HepG2 (cell line): ENCODE data around the gene DEPDC5. TPM values are rescaled to one million over a fixed set of nuclear protein-coding genes. Genes with fewer than 3 reads are reported as not detected.

Source experiments
- ATAC-seq: fragments of 200-7000 bp; cut with Tn5 transposase; 3 replicates; pipeline ENCODE4 v1.9.1; 2020; ENCODE audit warnings: mild to moderate bottlenecking, moderate library complexity
- BruUV-seq: library from RNA; stranded (reverse); fragments of 400-500 nt; replicated peaks from 2 replicates; lab custom pipeline; 2021; lab: Mats Ljungman, UMichigan
- CTCF ChIA-PET: fragments of 300-600 bp; formaldehyde crosslinking; extraction: SDS; loops from one replicate; lab custom pipeline; 2021; ENCODE audit warnings: low total read pairs, inconsistent platforms, low intra/inter-chr PET ratio; lab: Yijun Ruan, JAX
- POLR2A ChIA-PET: fragments of 350-600 bp; sonication (Branson Sonifier 250); formaldehyde crosslinking; loops from one replicate; lab custom pipeline; 2020; ENCODE audit warnings: antibody characterized with exemption, inconsistent platforms; lab: Yijun Ruan, JAX
- DNase-seq: peaks from one replicate; pipeline ENCODE4 v3.0.0-alpha.2; 2015; ENCODE audit warnings: low spot score
- FAIRE-seq: peaks from 3 replicates; lab custom pipeline; 2011; peaks lifted over from hg19 to GRCh38; lab: Jason Lieb, UNC
- H2AFZ ChIP-seq: one replicate; pipeline ENCODE4 v1.6.1; 2011; ENCODE audit warnings: low read length, inconsistent platforms
- H3K27ac ChIP-seq: fragments of 300-600 bp; 3 replicates; pipeline ENCODE4 v1.8.0; 2011; ENCODE audit warnings: mixed run types, mild to moderate bottlenecking, mixed read lengths, low read length, inconsistent platforms; ENCODE audit not compliant: insufficient read depth; ENCODE audit errors: extremely low read length
- H3K27me3 ChIP-seq, 2 experiments: fragments of 200-600 bp in 1 of 2; 2 replicates in 1 of 2; 3 replicates in 1 of 2; pipeline versions ENCODE4 v1.6.0 to v1.8.0; 2011; ENCODE audit warnings: low read length in 2 of 2, mild to moderate bottlenecking in 2 of 2, moderate library complexity in 2 of 2, inconsistent platforms in 1 of 2; ENCODE audit not compliant: insufficient read depth in 2 of 2, control insufficient read depth in 1 of 2
- H3K36me3 ChIP-seq, 2 experiments: fragments of 200-600 bp in 1 of 2; replicated peaks in 1 of 2; 2 replicates in 1 of 2; 3 replicates in 1 of 2; pipeline versions ENCODE4 v1.5.1 to v1.8.0; 2011; ENCODE audit warnings: low read length in 2 of 2, inconsistent platforms in 1 of 2; ENCODE audit not compliant: insufficient read depth in 2 of 2, control insufficient read depth in 1 of 2
- H3K4me1 ChIP-seq: 2 replicates; pipeline ENCODE4 v1.5.1; 2012; ENCODE audit warnings: low read length, inconsistent platforms; ENCODE audit not compliant: insufficient read depth
- H3K4me2 ChIP-seq: 2 replicates; pipeline ENCODE4 v1.6.0; 2011; ENCODE audit warnings: low read depth, low read length, inconsistent platforms
- H3K4me3 ChIP-seq, 3 experiments: fragments of 200-600 bp in 1 of 3; sonication (generic), shearing (Covaris generic) in 1 of 3; replicated peaks in 1 of 3; 2 replicates each; pipeline ENCODE4 v1.5.1; 2011 to 2016; ENCODE audit warnings: low read length in 3 of 3, inconsistent platforms in 2 of 3, low read depth in 2 of 3, mild to moderate bottlenecking in 2 of 3, control low read depth in 1 of 3, mixed read lengths in 1 of 3; ENCODE audit not compliant: insufficient read depth in 1 of 3
- H3K79me2 ChIP-seq: one replicate; pipeline ENCODE4 v1.6.1; 2011; ENCODE audit warnings: low read length, inconsistent platforms; ENCODE audit not compliant: insufficient read depth
- H3K9ac ChIP-seq: 2 replicates; pipeline ENCODE4 v1.6.0; 2011; ENCODE audit warnings: mild to moderate bottlenecking, low read depth, low read length, inconsistent platforms; ENCODE audit not compliant: insufficient read depth
- H3K9me3 ChIP-seq: 2 replicates; pipeline ENCODE4 v1.5.1; 2012; ENCODE audit warnings: mild to moderate bottlenecking, low read length
- H4K20me1 ChIP-seq: 2 replicates; pipeline ENCODE4 v1.6.0; 2011; ENCODE audit warnings: inconsistent platforms, mild to moderate bottlenecking, low read length, moderate library complexity; ENCODE audit not compliant: insufficient read depth
- EEA1 ChIP-seq: sonication (generic); formaldehyde crosslinking; IDR thresholded peaks from 2 replicates; pipeline ENCODE4 v1.5.1; 2020; ENCODE audit warnings: mild to moderate bottlenecking, missing genetic modification reagents, borderline replicate concordance
- KDM5A ChIP-seq: fragments of 200-600 bp; sonication (generic); IDR thresholded peaks from 2 replicates; pipeline ENCODE4 v1.7.0; 2018; ENCODE audit warnings: antibody characterized with exemption, mild to moderate bottlenecking, low read length, borderline replicate concordance
- KLF13 ChIP-seq: sonication (generic); formaldehyde crosslinking; IDR thresholded peaks from 2 replicates; pipeline ENCODE4 v1.4.0; 2020; ENCODE audit warnings: mild to moderate bottlenecking, missing genetic modification reagents
- NR2C2 ChIP-seq: sonication (generic); formaldehyde crosslinking; IDR thresholded peaks from 2 replicates; pipeline ENCODE4 v1.4.0; 2020; ENCODE audit warnings: missing genetic modification reagents, mild to moderate bottlenecking, moderate library complexity, borderline replicate concordance
- SMC3 ChIP-seq: IDR thresholded peaks from 2 replicates; pipeline ENCODE4 v1.6.1; 2011; ENCODE audit warnings: low read length, improper control_type of control experiment
- TBX3 ChIP-seq: fragments of 450-650 bp; IDR thresholded peaks from 2 replicates; pipeline ENCODE4 v1.6.1; 2017; ENCODE audit warnings: antibody characterized with exemption, mild to moderate bottlenecking, inconsistent platforms, borderline replicate concordance
- WGBS: methylation state at CpG from one replicate; pipeline ENCODE4 v1.1.6; 2017; ENCODE audit warnings: low lambda C conversion rate; 5-methylcytosine and 5-hydroxymethylcytosine counted together
- in situ Hi-C: cut with HindIII; loops from 2 replicates; pipeline ENCODE4 v1.10.0; 2017; ENCODE audit warnings: low pct_unique_long_range_greater_than_20kb; ENCODE audit not compliant: extremely low pct_ligation_motif_present
- intact Hi-C: fragments of 100-400 bp; cut with micrococcal nuclease; formaldehyde crosslinking; loops from one replicate; pipeline ENCODE4 v1.10.0; 2022; ENCODE audit not compliant: unreplicated experiment
- polyA plus RNA-seq, 8 experiments: library from polyadenylated mRNA; depleted of rRNA in 3 of 8; stranded (reverse) in 7 of 8; unstranded in 1 of 8; fragments of >200 nt; fragmentation: Illumina TruSeq in 4 of 8; extraction: Trizol in 4 of 8; gene quantifications; 2 replicates each; pipeline versions ENCODE4 v1.2.1 to v1.2.3, GENCODE V29; 2011 to 2016; ENCODE audit warnings: low read depth in 4 of 8, missing spikeins in 1 of 8, mixed read lengths in 1 of 8; ENCODE audit not compliant: insufficient read depth in 1 of 8
- total RNA-seq, 5 experiments: library from RNA; depleted of rRNA; stranded (reverse); fragments of >200 nt; fragmentation: Illumina TruSeq; extraction: Trizol; gene quantifications; 2 replicates each; pipeline ENCODE4 v1.2.3, GENCODE V29; 2016; ENCODE audit warnings: low read depth in 1 of 5
- TF ChIP-seq, protein P1 (sequence below): sonication (generic); formaldehyde crosslinking; IDR thresholded peaks from 2 replicates; pipeline ENCODE4 v1.4.0; 2020; ENCODE audit warnings: missing genetic modification reagents
- TF ChIP-seq, protein P2 (sequence below): sonication (generic); formaldehyde crosslinking; IDR thresholded peaks from 2 replicates; pipeline ENCODE4 v1.5.0; 2020; ENCODE audit warnings: mild to moderate bottlenecking, missing genetic modification reagents, borderline replicate concordance
- TF ChIP-seq, protein P3 (sequence below): sonication (generic); formaldehyde crosslinking; conservative IDR thresholded peaks from 2 replicates; pipeline ENCODE4 v1.5.0; 2020; ENCODE audit warnings: missing genetic modification reagents

The DEPDC5 gene
- total and polyA plus RNA-seq, 2 of the 13 experiments (the other 11 are each of a cell fraction or from before 2014, with no cell fraction given) = 9.8 to 12.4 TPM

DNA sequence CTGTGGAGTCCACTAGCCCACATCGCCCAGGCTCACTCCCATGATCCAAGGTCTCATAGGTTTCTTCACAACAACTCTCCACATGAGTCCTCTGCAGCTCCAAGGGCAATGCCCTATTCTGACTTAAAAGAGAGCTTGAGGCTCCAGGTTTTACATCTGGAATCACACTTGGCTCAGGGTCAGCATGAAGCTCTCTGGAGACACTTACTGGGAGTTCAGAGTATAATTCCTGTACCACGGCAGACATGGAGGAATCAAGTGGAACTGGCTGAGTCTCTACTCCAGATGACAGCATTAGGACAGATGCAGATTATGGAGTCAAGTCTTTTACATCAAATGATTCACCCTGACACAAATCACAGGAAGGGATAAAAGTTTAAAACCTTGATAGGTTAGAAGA, 15.3 kb upstream of the DEPDC5 start:
- H4K20me1 ChIP-seq = no peaks in the 10 kb centered on the region
- CTCF ChIA-PET = no interaction called here
- no peak for ATAC-seq
- in situ Hi-C loops = no loop called here
- peaks cover 20% of the 10 kb centered on the region for H3K79me2 ChIP-seq
- no peaks in the 10 kb centered on the region for H3K9me3 ChIP-seq
- WGBS = 91% methylated on average over 2 of the region's 2 CpGs
- POLR2A ChIA-PET = no interaction called here
- no peak for DNase-seq
- intact Hi-C loops = no loop called here
- H3K4me2 ChIP-seq = no peak overlapping the region
- peaks cover 3 to 18% of the 10 kb centered on the region in 2 experiments; a peak in 3 of 5 replicates for H3K36me3 ChIP-seq
- H3K9ac ChIP-seq = no peak overlapping the region
- H3K27me3 ChIP-seq = no peaks in the 10 kb centered on the region
- no peak overlapping the region for H3K27ac ChIP-seq
- H2AFZ ChIP-seq = no peak overlapping the region
- TF ChIP-seq SMC3 = no peak
- no peak for TF ChIP-seq NR2C2 (CRISPR knock-in tag)
- no peak for TF ChIP-seq EEA1 (CRISPR knock-in tag)
- no peak for TF ChIP-seq KLF13
- no peak for TF ChIP-seq TBX3
- TF ChIP-seq, protein P1, sequence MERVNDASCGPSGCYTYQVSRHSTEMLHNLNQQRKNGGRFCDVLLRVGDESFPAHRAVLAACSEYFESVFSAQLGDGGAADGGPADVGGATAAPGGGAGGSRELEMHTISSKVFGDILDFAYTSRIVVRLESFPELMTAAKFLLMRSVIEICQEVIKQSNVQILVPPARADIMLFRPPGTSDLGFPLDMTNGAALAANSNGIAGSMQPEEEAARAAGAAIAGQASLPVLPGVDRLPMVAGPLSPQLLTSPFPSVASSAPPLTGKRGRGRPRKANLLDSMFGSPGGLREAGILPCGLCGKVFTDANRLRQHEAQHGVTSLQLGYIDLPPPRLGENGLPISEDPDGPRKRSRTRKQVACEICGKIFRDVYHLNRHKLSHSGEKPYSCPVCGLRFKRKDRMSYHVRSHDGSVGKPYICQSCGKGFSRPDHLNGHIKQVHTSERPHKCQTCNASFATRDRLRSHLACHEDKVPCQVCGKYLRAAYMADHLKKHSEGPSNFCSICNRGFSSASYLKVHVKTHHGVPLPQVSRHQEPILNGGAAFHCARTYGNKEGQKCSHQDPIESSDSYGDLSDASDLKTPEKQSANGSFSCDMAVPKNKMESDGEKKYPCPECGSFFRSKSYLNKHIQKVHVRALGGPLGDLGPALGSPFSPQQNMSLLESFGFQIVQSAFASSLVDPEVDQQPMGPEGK = no peak
- TF ChIP-seq, protein P2, sequence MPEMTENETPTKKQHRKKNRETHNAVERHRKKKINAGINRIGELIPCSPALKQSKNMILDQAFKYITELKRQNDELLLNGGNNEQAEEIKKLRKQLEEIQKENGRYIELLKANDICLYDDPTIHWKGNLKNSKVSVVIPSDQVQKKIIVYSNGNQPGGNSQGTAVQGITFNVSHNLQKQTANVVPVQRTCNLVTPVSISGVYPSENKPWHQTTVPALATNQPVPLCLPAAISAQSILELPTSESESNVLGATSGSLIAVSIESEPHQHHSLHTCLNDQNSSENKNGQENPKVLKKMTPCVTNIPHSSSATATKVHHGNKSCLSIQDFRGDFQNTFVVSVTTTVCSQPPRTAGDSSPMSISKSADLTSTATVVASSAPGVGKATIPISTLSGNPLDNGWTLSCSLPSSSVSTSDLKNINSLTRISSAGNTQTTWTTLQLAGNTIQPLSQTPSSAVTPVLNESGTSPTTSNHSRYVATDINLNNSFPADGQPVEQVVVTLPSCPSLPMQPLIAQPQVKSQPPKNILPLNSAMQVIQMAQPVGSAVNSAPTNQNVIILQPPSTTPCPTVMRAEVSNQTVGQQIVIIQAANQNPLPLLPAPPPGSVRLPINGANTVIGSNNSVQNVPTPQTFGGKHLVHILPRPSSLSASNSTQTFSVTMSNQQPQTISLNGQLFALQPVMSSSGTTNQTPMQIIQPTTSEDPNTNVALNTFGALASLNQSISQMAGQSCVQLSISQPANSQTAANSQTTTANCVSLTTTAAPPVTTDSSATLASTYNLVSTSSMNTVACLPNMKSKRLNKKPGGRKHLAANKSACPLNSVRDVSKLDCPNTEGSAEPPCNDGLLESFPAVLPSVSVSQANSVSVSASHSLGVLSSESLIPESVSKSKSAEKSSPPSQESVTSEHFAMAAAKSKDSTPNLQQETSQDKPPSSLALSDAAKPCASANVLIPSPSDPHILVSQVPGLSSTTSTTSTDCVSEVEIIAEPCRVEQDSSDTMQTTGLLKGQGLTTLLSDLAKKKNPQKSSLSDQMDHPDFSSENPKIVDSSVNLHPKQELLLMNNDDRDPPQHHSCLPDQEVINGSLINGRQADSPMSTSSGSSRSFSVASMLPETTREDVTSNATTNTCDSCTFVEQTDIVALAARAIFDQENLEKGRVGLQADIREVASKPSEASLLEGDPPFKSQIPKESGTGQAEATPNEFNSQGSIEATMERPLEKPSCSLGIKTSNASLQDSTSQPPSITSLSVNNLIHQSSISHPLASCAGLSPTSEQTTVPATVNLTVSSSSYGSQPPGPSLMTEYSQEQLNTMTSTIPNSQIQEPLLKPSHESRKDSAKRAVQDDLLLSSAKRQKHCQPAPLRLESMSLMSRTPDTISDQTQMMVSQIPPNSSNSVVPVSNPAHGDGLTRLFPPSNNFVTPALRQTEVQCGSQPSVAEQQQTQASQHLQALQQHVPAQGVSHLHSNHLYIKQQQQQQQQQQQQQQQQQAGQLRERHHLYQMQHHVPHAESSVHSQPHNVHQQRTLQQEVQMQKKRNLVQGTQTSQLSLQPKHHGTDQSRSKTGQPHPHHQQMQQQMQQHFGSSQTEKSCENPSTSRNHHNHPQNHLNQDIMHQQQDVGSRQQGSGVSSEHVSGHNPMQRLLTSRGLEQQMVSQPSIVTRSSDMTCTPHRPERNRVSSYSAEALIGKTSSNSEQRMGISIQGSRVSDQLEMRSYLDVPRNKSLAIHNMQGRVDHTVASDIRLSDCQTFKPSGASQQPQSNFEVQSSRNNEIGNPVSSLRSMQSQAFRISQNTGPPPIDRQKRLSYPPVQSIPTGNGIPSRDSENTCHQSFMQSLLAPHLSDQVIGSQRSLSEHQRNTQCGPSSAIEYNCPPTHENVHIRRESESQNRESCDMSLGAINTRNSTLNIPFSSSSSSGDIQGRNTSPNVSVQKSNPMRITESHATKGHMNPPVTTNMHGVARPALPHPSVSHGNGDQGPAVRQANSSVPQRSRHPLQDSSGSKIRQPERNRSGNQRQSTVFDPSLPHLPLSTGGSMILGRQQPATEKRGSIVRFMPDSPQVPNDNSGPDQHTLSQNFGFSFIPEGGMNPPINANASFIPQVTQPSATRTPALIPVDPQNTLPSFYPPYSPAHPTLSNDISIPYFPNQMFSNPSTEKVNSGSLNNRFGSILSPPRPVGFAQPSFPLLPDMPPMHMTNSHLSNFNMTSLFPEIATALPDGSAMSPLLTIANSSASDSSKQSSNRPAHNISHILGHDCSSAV (CRISPR knock-in tag) = no peak
- TF ChIP-seq, protein P3, sequence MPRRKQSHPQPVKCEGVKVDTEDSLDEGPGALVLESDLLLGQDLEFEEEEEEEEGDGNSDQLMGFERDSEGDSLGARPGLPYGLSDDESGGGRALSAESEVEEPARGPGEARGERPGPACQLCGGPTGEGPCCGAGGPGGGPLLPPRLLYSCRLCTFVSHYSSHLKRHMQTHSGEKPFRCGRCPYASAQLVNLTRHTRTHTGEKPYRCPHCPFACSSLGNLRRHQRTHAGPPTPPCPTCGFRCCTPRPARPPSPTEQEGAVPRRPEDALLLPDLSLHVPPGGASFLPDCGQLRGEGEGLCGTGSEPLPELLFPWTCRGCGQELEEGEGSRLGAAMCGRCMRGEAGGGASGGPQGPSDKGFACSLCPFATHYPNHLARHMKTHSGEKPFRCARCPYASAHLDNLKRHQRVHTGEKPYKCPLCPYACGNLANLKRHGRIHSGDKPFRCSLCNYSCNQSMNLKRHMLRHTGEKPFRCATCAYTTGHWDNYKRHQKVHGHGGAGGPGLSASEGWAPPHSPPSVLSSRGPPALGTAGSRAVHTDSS (CRISPR knock-in tag) = no peak
- TF ChIP-seq KDM5A = no peak
- FAIRE-seq = no peak
- BruUV-seq = no TSS peak
- H3K4me3 ChIP-seq = no peak overlapping the region
- H3K4me1 ChIP-seq = peaks cover 19% of the 10 kb centered on the region
